ENCODE measurements around the gene DCLK3. TPM values are rescaled to one million over a fixed set of nuclear protein-coding genes. Genes with fewer than 3 reads are reported as not detected.
A peak's percentile ranks its signal among the peaks of the same experiment; 100 is the strongest.

The DCLK3 gene
- total and polyA plus RNA-seq, 2 donors (not counting 1 experiment from before 2014, with no cell fraction given): not detected

- Mint-ChIP-seq H3K27me3 (peaks cover 20% of the 10 kb centered on the region), H3K9me3 (ENCODE audit: insufficient read depth) (no peaks in the 10 kb centered on the region), H3K27ac (no peak overlapping the region), H3K4me1 (no peaks in the 10 kb centered on the region), H3K4me3 (no peak overlapping the region)
- no peak for TF ChIP-seq EZH2 (IDR thresholded peaks at IDR 0.05; ENCODE audit: borderline replicate concordance, insufficient read depth, low read depth, low read length, poor library complexity, severe bottlenecking)
- peak; percentile 75 for TF ChIP-seq CTCF (IDR thresholded peaks at IDR 0.05)
- peak; percentile 45 for ATAC-seq (ENCODE audit: low read depth)
- Histone ChIP-seq H3K79me2 (ENCODE audit: control insufficient read depth, insufficient read depth, low read length) (no peaks in the 10 kb centered on the region), H2AFZ (ENCODE audit: insufficient read depth, low read depth, low read length, poor library complexity, severe bottlenecking) (no peak overlapping the region), H3K27ac (ENCODE audit: low read length in 2 of 2) (no peak overlapping the region), H3K4me1 (ENCODE audit: control insufficient read depth in 2 of 2, insufficient read depth in 2 of 2, low read length in 2 of 2) (no peaks in the 10 kb centered on the region), H3K4me3 (ENCODE audit: control extremely low read depth in 1 of 5, extremely low read depth in 1 of 5, insufficient read depth in 1 of 5, low read depth in 2 of 5, low read length in 4 of 5) (no peak overlapping the region), H3K9ac (ENCODE audit: low read length) (no peak overlapping the region), H4K20me1 (ENCODE audit: control insufficient read depth, insufficient read depth, low read length, poor library complexity, severe bottlenecking) (no peaks in the 10 kb centered on the region), H3K9me3 (ENCODE audit: control extremely low read depth in 1 of 3, control insufficient read depth in 2 of 3, insufficient read depth in 1 of 3, low read length in 2 of 3) (no peaks in the 10 kb centered on the region), H3K36me3 (replicated peaks in 1 of 2; ENCODE audit: control extremely low read depth in 1 of 2, control insufficient read depth in 1 of 2, extremely low read depth in 1 of 2, insufficient read depth in 2 of 2, low read length in 1 of 2) (no peaks in the 10 kb centered on the region), H3K27me3 (replicated peaks in 1 of 4; ENCODE audit: control extremely low read depth in 1 of 4, control insufficient read depth in 3 of 4, insufficient read depth in 4 of 4, low read length in 3 of 4) (peaks cover 0 to 3% (median 0%) of the 10 kb centered on the region in 4 experiments), H3K4me2 (replicated peaks; ENCODE audit: low read depth, low read length, poor library complexity, severe bottlenecking) (no peak overlapping the region)
- intact Hi-C loops (cut with micrococcal nuclease): loop anchor here (10.0 kb wide), 1 partner anchor 1235 kb away; no protein-coding TSS in a partner anchor
- WGBS (ENCODE audit: insufficient coverage): 67% methylated on average over 3 of the region's 9 CpGs
- POLR2A ChIA-PET: no interaction called here
- DNase-seq: peak; percentile 51
- CTCF ChIA-PET: interaction anchor here (0.7 to 2.4 kb wide), 9 partner anchors 139 to 491 kb away, joined by 3 to 13 read pairs (median 4); no protein-coding TSS in a partner anchor
These were observed 34.9 kb downstream of the DCLK3 start for GRCh38 chr3:36729204-36730056.

Data from B cell (primary cell).